SHP77 (cell line): Measurements from ENCODE around the gene SCML1.

Experiments
- DNase-seq, 2 experiments: peaks; one replicate each; lab custom pipeline; 2025; lab: John Stamatoyannopoulos, UW

The SCML1 gene

DNA sequence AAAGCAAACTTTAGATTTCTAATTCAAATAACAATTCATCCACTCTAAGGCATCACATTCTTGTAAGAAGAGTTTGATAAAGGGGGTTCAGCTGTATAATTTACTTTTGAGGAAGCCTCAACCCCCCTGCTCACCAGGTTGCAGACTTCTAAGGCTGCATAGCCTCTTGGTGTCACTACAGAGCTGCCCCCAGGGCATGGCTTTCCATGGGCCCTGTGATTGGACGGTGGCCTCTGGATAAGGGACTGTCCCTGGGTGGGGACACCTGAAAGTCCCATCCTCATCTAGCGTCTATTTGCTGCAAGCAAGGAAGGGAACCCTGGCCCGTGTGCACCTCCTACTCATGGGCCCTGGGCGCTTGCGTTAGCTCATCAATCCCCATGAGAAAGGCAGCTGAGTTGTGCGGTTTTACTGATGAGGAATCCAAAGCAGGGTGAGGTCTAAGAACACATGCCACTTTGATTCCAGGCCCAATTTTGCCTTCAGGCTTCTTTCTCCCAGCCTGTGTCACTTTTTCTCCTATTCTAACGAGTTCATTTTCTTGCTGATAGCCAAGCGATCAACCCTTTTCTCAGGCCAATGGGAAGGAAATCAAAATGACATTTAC, 51.8 kb downstream of the SCML1 start:
- no peak for DNase-seq

DNA sequence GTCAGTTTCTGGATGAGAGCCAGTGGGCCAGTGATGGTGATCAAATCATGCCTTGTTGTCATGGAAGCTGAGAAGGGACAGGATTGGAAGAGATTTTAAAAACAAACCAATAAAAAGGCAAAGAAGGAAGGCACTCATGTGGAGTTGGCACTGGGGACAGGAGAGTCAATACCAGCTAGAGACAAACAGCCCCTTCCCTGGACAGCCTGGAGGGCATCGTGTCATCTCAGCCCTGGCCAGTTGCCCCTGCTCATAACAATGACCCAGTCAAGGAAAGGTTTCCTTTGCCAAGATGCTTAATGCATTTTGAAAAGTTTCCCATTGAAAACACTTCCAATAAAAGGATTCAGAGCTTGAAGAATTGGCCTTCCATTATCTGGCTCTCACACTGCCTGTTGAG, 55.5 kb downstream of the SCML1 start:
- no peak for DNase-seq

DNA sequence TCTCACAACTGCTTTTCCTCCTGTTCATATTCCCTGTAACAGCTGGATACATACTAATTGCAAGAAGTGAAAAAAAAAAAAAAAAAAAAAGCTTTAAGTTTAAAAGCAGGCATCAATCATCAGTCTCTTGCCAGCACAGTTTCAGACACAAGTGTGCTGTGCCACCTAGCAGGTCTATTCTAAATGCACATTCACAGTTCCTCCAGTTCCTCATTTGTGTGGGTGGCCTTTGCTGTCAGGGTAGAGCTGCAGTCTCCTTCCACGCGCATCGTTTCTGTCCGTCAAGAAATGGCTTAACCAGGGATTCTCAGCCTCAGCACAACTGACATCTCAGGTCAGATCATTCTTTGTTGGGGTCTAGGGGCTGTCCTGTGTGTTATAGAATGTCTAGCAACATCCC, 61.6 kb downstream of the SCML1 start:
- no peak for DNase-seq

DNA sequence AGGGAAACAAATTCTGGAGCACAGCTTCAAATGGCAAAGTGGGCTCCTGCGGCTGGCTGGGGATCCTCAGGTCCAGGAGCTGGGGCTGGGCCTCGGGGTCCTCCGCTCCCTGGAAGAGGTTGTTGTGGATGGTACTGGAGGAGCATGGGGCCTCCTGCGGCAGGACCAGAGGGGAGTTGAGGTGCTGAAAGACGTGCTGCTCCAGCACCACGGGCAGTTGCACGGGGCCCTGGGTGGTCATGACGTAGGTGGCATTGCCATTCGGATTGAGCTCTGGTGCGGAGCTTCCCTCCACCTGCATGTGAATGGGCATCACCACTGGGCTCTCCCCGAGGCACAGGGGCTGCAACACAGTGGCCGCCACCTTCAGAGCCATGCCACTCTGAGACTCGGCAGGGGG, 64.1 kb downstream of the SCML1 start:
- no peak for DNase-seq

DNA sequence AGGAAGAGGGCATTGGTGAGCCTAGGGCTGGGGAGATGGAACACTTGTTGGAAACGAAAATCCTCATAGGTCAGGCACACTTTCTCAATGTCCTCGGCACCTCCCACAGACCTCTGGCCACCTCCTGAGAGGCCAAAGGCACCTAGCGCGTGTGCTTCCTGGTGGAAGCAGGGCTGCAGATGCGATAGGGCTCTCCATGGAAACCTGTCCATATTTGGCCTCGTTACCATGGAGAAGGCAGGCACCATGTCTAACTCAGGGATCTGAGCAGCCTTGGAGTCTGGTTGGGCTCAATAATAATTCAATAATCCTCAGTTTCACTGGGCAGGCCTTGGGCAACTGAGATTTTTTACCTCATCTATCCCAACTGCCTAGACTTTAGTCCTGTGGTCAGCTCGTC, 65.5 kb downstream of the SCML1 start:
- DNase-seq: no peak

DNA sequence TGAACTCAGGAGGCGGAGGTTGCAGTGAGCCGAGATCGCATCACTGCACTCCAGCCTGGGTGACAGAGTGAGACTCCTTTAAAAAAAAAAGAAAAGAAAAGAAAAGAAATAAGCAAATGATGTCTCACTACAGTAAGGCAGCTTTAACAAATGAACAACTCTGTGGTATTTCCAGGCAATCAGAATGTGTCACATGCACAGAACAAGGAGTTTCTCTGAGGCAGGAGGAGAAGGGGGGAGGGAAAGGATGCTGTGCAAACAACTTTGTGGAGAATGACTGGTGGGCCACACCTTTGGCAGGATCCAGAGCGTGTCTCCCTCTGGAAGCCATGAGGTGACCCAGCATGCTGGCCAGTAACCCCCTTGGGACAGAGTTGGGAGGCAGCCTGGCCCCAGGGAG, 66.2 kb downstream of the SCML1 start:
- DNase-seq: no peak
